Measurements from ENCODE around the gene GKN1.

DNA sequence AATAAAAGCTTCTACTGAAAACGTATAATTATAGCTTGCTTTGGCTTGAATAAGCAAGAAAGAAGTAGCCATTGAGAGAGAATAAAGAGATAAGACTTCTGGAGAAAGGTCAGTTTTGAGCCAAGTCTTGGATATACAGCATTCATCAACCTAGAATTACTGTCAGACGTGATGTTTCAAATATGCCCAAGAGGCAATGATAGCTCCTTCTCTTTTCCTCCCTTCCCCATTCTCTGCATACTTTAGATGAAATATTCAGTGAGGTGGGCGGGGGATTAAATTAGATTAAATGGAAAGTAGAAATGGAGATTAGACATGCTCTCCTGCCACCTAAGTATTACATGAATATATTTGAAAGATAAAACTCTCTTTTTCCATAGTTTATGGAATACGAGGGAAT, 47.3 kb downstream of the GKN1 start:
- TF ChIP-seq, protein P1, sequence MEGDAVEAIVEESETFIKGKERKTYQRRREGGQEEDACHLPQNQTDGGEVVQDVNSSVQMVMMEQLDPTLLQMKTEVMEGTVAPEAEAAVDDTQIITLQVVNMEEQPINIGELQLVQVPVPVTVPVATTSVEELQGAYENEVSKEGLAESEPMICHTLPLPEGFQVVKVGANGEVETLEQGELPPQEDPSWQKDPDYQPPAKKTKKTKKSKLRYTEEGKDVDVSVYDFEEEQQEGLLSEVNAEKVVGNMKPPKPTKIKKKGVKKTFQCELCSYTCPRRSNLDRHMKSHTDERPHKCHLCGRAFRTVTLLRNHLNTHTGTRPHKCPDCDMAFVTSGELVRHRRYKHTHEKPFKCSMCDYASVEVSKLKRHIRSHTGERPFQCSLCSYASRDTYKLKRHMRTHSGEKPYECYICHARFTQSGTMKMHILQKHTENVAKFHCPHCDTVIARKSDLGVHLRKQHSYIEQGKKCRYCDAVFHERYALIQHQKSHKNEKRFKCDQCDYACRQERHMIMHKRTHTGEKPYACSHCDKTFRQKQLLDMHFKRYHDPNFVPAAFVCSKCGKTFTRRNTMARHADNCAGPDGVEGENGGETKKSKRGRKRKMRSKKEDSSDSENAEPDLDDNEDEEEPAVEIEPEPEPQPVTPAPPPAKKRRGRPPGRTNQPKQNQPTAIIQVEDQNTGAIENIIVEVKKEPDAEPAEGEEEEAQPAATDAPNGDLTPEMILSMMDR (IDR thresholded peaks at IDR 0.05; ENCODE audit: extremely low read depth in 1 of 2, insufficient read depth in 1 of 2, low read depth in 1 of 2, low read length in 2 of 2), result no peak
- no peak for TF ChIP-seq MYC (IDR thresholded peaks at IDR 0.05; ENCODE audit: low read depth, low read length)
- TF ChIP-seq POLR2AphosphoS5 (IDR thresholded peaks at IDR 0.05; ENCODE audit: insufficient read depth, low read depth, low read length), result no peak
- TF ChIP-seq POLR2A (IDR thresholded peaks at IDR 0.05; ENCODE audit: low read depth, low read length), result no peak
- TF ChIP-seq EZH2 (IDR thresholded peaks at IDR 0.05; ENCODE audit: borderline replicate concordance, low read depth, low read length, severe bottlenecking), result no peak
- TF ChIP-seq GATA2 (IDR thresholded peaks at IDR 0.05; ENCODE audit: insufficient read depth, insufficient read length, low read depth, low read length), result no peak

All from endothelial cell of umbilical vein (primary cell).